Tongue (tissue), 3 donors: ENCODE results near the gene ADSS1. TPM values are rescaled to one million over a fixed set of nuclear protein-coding genes. Genes with fewer than 3 reads are reported as not detected.

Source experiments
- DNase-seq: peaks from one replicate; pipeline ENCODE4 v3.0.0-alpha.2; 2015
- small RNA-seq: library from RNA; depleted of rRNA; stranded (forward); fragments of <200 nt; gene quantifications from one replicate; pipeline ENCODE3, GENCODE V24; 2014; ENCODE audit warnings: low replicate concordance
- total RNA-seq: library from RNA; depleted of rRNA; stranded (reverse); fragments of >200 nt; gene quantifications from one replicate; pipeline ENCODE4 v1.2.3, GENCODE V29; 2014

Gene ADSS1
- total RNA-seq, 1 donor from 2014 or later: 98.8 TPM

DNA sequence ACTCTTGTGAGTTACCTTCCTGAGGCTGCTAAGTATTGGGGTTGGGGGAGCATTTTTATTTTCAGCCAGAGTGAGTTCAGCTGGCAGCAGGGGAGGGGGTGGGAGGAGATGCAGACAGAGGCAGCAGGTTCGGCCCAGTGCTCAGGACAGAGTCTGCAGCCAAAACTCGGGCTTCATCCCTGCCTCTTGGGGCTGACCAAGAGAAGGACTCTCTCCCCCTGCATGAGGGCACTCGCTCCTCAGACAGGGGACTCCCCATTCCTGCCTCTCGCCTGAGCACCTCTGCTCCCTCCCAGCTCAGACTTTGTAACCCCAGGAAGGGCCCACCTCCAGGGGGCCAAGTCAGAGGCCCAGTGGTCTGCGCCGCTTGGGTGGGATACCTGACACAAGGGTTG, 72.7 kb downstream of the ADSS1 start:
- DNase-seq: no peak

Small RNA genes within 50 kb of the gene (small RNA-seq; reads per million reads assigned to genes)
- gene MIR4710: not detected

Other genes starting within 250 kb of the ADSS1 start
- gene C14orf180, start 144.5 kb upstream of the ADSS1 start, total RNA-seq: 3.3 TPM
- gene TMEM179, start 119.5 kb upstream of the ADSS1 start, total RNA-seq: 0.72 TPM
- gene INF2, start 34.6 kb upstream of the ADSS1 start, total RNA-seq: 39.3 TPM
- 223 TPM for gene SIVA1, start 28.9 kb downstream of the ADSS1 start, total RNA-seq
- 198 TPM for gene AKT1, start 71.5 kb downstream of the ADSS1 start, total RNA-seq
- 11.3 TPM for gene ZBTB42, start 76.9 kb downstream of the ADSS1 start, total RNA-seq
- 5.7 TPM for gene CEP170B, start 141.0 kb downstream of the ADSS1 start, total RNA-seq
- gene PLD4, start 200.7 kb downstream of the ADSS1 start, total RNA-seq: 7.7 TPM